GM20000 (cell line): Measurements from ENCODE around the gene IGFL1.
"Not testable (repeated sequence)": the region's sequence is repeated elsewhere in the genome, so short reads cannot be mapped to it uniquely, and the experiment has no call there.

Source experiments
- DNase-seq: peaks from one replicate; pipeline ENCODE4 v3.0.0; 2012; ENCODE audit warnings: low spot score
- CTCF ChIP-seq: IDR thresholded peaks from 2 replicates; pipeline ENCODE4 v1.5.1; 2012; ENCODE audit warnings: mild to moderate bottlenecking, control low read depth; ENCODE audit errors: extremely low read depth, missing control alignments

The IGFL1 gene

GRCh38 chr19:46271481-46272197 lies 42.1 kb downstream of the IGFL1 start:
- no peak for DNase-seq
- TF ChIP-seq CTCF, result no peak

DNA sequence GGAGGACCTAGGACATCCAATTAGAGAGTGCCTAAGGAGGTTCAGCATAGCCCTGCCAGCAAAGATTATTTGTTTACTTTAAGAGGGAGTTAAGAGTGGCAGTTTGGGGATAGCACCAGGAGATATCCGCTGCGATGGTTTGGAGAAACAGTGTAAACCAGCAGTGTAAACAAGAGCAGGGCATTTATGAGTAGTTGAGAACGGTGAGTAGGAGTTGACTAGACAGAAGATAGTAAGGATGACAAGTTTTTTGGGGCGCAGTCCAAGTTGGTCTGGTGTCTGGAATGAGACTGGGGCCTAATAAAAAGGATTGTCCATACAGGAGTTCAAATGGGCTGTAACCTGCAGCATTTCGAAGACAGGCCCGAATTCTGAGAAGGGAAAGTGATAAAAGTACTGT lies 44.4 kb downstream of the IGFL1 start:
- DNase-seq, result not testable (repeated sequence)

DNA sequence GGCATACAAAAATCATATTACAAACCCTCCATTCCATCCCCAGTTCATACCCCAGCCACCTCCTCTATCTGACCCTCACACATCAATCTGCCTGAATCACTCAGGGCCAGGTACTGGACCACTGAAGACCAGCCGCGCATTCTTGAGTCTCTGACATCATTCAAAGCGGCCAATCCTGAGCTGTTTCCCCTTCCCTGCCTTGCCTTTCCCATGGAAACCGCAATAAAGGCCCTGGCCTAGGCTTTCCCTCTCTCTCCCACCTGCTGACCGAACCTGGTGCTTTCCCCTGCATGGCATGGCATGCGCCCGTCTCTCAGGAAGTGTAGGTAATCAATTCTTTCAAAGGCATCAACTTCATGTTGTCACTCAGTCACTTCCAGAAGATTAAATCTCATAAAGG lies 49.6 kb downstream of the IGFL1 start:
- DNase-seq, result no peak
- no peak for TF ChIP-seq CTCF
